GM12878 (cell line): ENCODE measurements around the gene PDSS2. TPM values are rescaled to one million over a fixed set of nuclear protein-coding genes. Genes with fewer than 3 reads are reported as not detected.

ENCODE experiments used
- ATAC-seq: fragments of 200-7000 bp; cut with Tn5 transposase; 3 replicates; pipeline ENCODE4 v1.9.1; 2020; ENCODE audit warnings: mild to moderate bottlenecking, moderate library complexity
- BruUV-seq: library from RNA; stranded (reverse); fragments of 400-500 nt; replicated peaks from 2 replicates; lab custom pipeline; 2021; lab: Mats Ljungman, UMichigan
- CTCF ChIA-PET: fragments of 300-600 bp; sonication (Branson Sonifier 250); formaldehyde crosslinking; extraction: SDS; loops from one replicate; lab custom pipeline; 2021; ENCODE audit warnings: inconsistent platforms; lab: Yijun Ruan, JAX
- POLR2A ChIA-PET: fragments of 350-600 bp; formaldehyde crosslinking; extraction: SDS; loops from one replicate; lab custom pipeline; 2021; ENCODE audit warnings: inconsistent platforms; lab: Charles Lee
- RAD21 ChIA-PET: fragments of 300-600 bp; sonication (Branson Sonifier 250); formaldehyde crosslinking; loops from one replicate; lab custom pipeline; 2023; ENCODE audit warnings: antibody characterized with exemption; ENCODE audit not compliant: unreplicated experiment; lab: Charles Lee
- SMC1A ChIA-PET: fragments of 300-600 bp; sonication (Branson Sonifier 250); formaldehyde crosslinking; loops from one replicate; lab custom pipeline; 2023; ENCODE audit not compliant: unreplicated experiment, uncharacterized antibody; lab: Charles Lee
- DNase-seq: peaks from one replicate; pipeline ENCODE4 v3.0.0-alpha.2; 2011; ENCODE audit warnings: low read depth, low spot score
- FAIRE-seq: peaks from 3 replicates; lab custom pipeline; 2011; peaks lifted over from hg19 to GRCh38; lab: Jason Lieb, UNC
- H2AFZ ChIP-seq: 2 replicates; pipeline ENCODE4 v1.6.0; 2011; ENCODE audit warnings: low read depth, low read length, control low read depth; ENCODE audit not compliant: control insufficient read depth
- H3K27ac ChIP-seq: 2 replicates; pipeline ENCODE4 v1.5.1; 2011; ENCODE audit warnings: control low read depth; ENCODE audit not compliant: control insufficient read depth, insufficient read depth
- H3K27me3 ChIP-seq, 2 experiments: replicated peaks in 1 of 2; 2 replicates each; pipeline versions ENCODE4 v1.6.0 to v1.6.1; 2011; ENCODE audit warnings: low read length in 1 of 2; ENCODE audit not compliant: control insufficient read depth in 2 of 2, insufficient read depth in 2 of 2
- H3K36me3 ChIP-seq, 2 experiments: 2 replicates each; pipeline ENCODE4 v1.5.1; 2011; ENCODE audit warnings: low read length in 1 of 2; ENCODE audit not compliant: control insufficient read depth in 2 of 2, insufficient read depth in 2 of 2
- H3K4me1 ChIP-seq: 2 replicates; pipeline ENCODE4 v1.6.1; 2011; ENCODE audit warnings: mild to moderate bottlenecking, low read length, moderate library complexity, mixed read lengths; ENCODE audit not compliant: control insufficient read depth, insufficient read depth
- H3K4me2 ChIP-seq: 2 replicates; pipeline ENCODE4 v1.6.0; 2011; ENCODE audit warnings: control low read depth; ENCODE audit not compliant: control insufficient read depth, insufficient read depth
- H3K4me3 ChIP-seq: fragments of 200-600 bp; sonication (generic); 2 replicates; pipeline ENCODE4 v1.5.1; 2016
- H3K79me2 ChIP-seq: 2 replicates; pipeline ENCODE4 v1.6.0; 2011; ENCODE audit warnings: low read length; ENCODE audit not compliant: control insufficient read depth, insufficient read depth
- H3K9ac ChIP-seq: 2 replicates; pipeline ENCODE4 v1.8.0; 2011; ENCODE audit warnings: low read length, control low read depth, mixed read lengths; ENCODE audit not compliant: control insufficient read depth, insufficient read depth
- H3K9me3 ChIP-seq: replicated peaks from 3 replicates; pipeline ENCODE4 v1.5.1; 2011; ENCODE audit warnings: mild to moderate bottlenecking, low read length; ENCODE audit not compliant: control insufficient read depth, insufficient read depth
- H4K20me1 ChIP-seq: 2 replicates; pipeline ENCODE4 v1.6.0; 2011; ENCODE audit not compliant: control insufficient read depth, insufficient read depth
- BHLHE40 ChIP-seq, 2 experiments: fragments of 450-650 bp in 1 of 2; IDR thresholded peaks; 2 replicates each; pipeline ENCODE4 v1.6.1; 2011 to 2017; ENCODE audit warnings: low read depth in 2 of 2, borderline replicate concordance in 1 of 2, improper control_type of control experiment in 1 of 2, low read length in 1 of 2, mild to moderate bottlenecking in 1 of 2
- BMI1 ChIP-seq: fragments of 450-650 bp; IDR thresholded peaks from 2 replicates; pipeline ENCODE4 v1.6.1; 2016; ENCODE audit warnings: mild to moderate bottlenecking, moderate library complexity, borderline replicate concordance
- FOXM1 ChIP-seq: IDR thresholded peaks from 2 replicates; pipeline ENCODE4 v1.6.1; 2012; ENCODE audit warnings: low read depth, mild to moderate bottlenecking, inconsistent platforms, low read length, moderate library complexity
- MEF2B ChIP-seq: fragments of 450-650 bp; IDR thresholded peaks from 2 replicates; pipeline ENCODE4 v1.6.1; 2018; ENCODE audit warnings: mild to moderate bottlenecking, moderate library complexity; ENCODE audit not compliant: partially characterized antibody, poor library complexity, severe bottlenecking
- NR2F1 ChIP-seq: fragments of 450-650 bp; conservative IDR thresholded peaks from 2 replicates; pipeline ENCODE4 v1.6.1; 2017; ENCODE audit warnings: mild to moderate bottlenecking
- SP1 ChIP-seq: IDR thresholded peaks from one replicate; pipeline ENCODE4 v1.6.1; 2011; ENCODE audit warnings: low read depth, low read length
- ZSCAN29 ChIP-seq: fragments of 450-650 bp; IDR thresholded peaks from 2 replicates; pipeline ENCODE4 v1.6.1; 2017; ENCODE audit warnings: mild to moderate bottlenecking, moderate library complexity
- in situ Hi-C: fragments of 300-500 bp; cut with MboI; formaldehyde crosslinking; loops from 9 replicates; pipeline ENCODE4 v1.14.3; 2018; ENCODE audit warnings: mixed read lengths
- intact Hi-C: fragments of 100-400 bp; cut with micrococcal nuclease; formaldehyde crosslinking; loops from one replicate; pipeline ENCODE4 v1.14.2; 2022; ENCODE audit not compliant: unreplicated experiment
- polyA plus RNA-seq, 11 experiments: library from polyadenylated mRNA; depleted of rRNA in 4 of 11; unstranded in 6 of 11; stranded (reverse) in 5 of 11; fragments of >200 nt; fragmentation: Nextera tagmentation in 4 of 11; fragmentation: Illumina TruSeq in 1 of 11; extraction: Ambion mirVana in 4 of 11; extraction: Trizol in 1 of 11; gene quantifications; 1 replicate in 1 of 11; 2 replicates in 10 of 11; pipeline versions ENCODE4 v1.2.1 to v1.2.3, GENCODE V29; 2011 to 2016; ENCODE audit warnings: inconsistent platforms in 2 of 11, missing spikeins in 2 of 11, low read depth in 1 of 11
- total RNA-seq, 4 experiments: library from RNA; depleted of rRNA in 3 of 4; stranded (reverse); fragments of >200 nt in 3 of 4; fragmentation: Illumina TruSeq in 1 of 4; extraction: Trizol in 1 of 4; gene quantifications; 2 replicates each; pipeline versions ENCODE4 v1.2.1 to v1.2.3, GENCODE V29; 2013 to 2021
- TF ChIP-seq, protein P1 (sequence below): fragments of 150-350 bp; IDR thresholded peaks from 2 replicates; pipeline ENCODE4 v1.6.1; 2016; ENCODE audit warnings: low read depth, low read length
- TF ChIP-seq, protein P2 (sequence below), 3 experiments: IDR thresholded peaks in 2 of 3; conservative IDR thresholded peaks in 1 of 3; 2 replicates each; pipeline ENCODE4 v1.5.1; 2011; ENCODE audit warnings: low read depth in 3 of 3, low read length in 3 of 3, mild to moderate bottlenecking in 3 of 3, control low read depth in 2 of 3, moderate library complexity in 2 of 3, inconsistent platforms in 1 of 3, mixed read lengths in 1 of 3; ENCODE audit not compliant: control insufficient read depth in 2 of 3, insufficient read depth in 1 of 3; ENCODE audit errors: extremely low read depth in 1 of 3
- TF ChIP-seq, protein P3 (sequence below): fragments of 450-650 bp; conservative IDR thresholded peaks from 2 replicates; pipeline ENCODE4 v1.6.1; 2017; ENCODE audit warnings: mild to moderate bottlenecking, moderate library complexity
- TF ChIP-seq, protein P4 (sequence below): IDR thresholded peaks from 2 replicates; pipeline ENCODE4 v1.6.1; 2011; ENCODE audit warnings: borderline replicate concordance, low read depth, mild to moderate bottlenecking, moderate library complexity, mixed read lengths, low read length; ENCODE audit not compliant: insufficient read depth; ENCODE audit errors: extremely low read length
- TF ChIP-seq, protein P5 (sequence below): fragments of 450-650 bp; IDR thresholded peaks from 2 replicates; pipeline ENCODE4 v1.6.1; 2016; ENCODE audit warnings: mild to moderate bottlenecking

PDSS2 gene
- total and polyA plus RNA-seq, 10 of the 15 experiments (the other 5 are each of a cell fraction or from before 2014, with no cell fraction given): 7.7 to 15.5 (median 9.6) TPM

DNA sequence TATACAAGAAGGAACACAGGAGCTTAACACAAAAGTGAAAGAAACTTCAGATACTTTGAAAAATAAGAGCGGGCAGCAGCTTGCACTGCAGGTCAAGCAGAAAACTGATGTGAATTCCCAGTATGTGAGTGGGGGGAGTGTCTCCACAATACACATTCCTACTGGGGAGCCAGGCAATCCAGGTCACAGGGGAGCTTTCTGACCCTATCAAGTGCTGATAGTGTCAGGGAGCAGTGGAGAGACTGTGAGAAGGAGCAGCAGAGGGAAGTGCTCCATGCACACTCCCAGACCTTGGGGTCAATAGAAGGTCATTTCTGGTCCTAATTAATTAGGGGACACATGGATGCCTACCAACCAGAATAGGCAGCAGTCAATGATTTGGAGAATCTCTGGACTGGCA is 59.4 kb downstream of the PDSS2 start (continued):
- TF ChIP-seq, protein P1, sequence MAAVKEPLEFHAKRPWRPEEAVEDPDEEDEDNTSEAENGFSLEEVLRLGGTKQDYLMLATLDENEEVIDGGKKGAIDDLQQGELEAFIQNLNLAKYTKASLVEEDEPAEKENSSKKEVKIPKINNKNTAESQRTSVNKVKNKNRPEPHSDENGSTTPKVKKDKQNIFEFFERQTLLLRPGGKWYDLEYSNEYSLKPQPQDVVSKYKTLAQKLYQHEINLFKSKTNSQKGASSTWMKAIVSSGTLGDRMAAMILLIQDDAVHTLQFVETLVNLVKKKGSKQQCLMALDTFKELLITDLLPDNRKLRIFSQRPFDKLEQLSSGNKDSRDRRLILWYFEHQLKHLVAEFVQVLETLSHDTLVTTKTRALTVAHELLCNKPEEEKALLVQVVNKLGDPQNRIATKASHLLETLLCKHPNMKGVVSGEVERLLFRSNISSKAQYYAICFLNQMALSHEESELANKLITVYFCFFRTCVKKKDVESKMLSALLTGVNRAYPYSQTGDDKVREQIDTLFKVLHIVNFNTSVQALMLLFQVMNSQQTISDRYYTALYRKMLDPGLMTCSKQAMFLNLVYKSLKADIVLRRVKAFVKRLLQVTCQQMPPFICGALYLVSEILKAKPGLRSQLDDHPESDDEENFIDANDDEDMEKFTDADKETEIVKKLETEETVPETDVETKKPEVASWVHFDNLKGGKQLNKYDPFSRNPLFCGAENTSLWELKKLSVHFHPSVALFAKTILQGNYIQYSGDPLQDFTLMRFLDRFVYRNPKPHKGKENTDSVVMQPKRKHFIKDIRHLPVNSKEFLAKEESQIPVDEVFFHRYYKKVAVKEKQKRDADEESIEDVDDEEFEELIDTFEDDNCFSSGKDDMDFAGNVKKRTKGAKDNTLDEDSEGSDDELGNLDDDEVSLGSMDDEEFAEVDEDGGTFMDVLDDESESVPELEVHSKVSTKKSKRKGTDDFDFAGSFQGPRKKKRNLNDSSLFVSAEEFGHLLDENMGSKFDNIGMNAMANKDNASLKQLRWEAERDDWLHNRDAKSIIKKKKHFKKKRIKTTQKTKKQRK: no peak
- TF ChIP-seq FOXM1 (no peak), NR2F1 (no peak)
- TF ChIP-seq, protein P2, sequence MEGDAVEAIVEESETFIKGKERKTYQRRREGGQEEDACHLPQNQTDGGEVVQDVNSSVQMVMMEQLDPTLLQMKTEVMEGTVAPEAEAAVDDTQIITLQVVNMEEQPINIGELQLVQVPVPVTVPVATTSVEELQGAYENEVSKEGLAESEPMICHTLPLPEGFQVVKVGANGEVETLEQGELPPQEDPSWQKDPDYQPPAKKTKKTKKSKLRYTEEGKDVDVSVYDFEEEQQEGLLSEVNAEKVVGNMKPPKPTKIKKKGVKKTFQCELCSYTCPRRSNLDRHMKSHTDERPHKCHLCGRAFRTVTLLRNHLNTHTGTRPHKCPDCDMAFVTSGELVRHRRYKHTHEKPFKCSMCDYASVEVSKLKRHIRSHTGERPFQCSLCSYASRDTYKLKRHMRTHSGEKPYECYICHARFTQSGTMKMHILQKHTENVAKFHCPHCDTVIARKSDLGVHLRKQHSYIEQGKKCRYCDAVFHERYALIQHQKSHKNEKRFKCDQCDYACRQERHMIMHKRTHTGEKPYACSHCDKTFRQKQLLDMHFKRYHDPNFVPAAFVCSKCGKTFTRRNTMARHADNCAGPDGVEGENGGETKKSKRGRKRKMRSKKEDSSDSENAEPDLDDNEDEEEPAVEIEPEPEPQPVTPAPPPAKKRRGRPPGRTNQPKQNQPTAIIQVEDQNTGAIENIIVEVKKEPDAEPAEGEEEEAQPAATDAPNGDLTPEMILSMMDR (IDR thresholded peaks at IDR 0.05 in 2 of 3, conservative IDR thresholded peaks at IDR 0.05 in 1 of 3; ENCODE audit: control insufficient read depth in 2 of 3, extremely low read depth in 1 of 3, insufficient read depth in 1 of 3, low read depth in 3 of 3, low read length in 3 of 3): no peak

DNA sequence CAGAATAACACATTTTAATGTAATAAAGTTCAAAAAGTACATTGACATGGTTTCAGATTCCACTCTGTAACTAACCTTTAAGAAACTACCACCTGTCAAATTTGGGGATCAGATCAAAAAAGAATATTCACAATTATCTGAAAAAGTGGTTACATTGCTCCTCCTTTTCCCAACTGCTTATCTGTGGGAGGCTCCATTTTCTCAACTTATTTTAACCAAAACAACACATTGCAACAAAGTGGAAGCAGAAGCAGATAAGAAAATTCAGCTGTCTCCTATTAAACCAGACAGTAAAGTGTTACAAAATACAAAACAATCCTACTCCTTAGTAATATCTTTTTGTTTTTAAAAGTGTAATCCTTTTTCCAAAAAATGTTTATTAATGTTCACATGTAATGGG is 61.4 kb downstream of the PDSS2 start:
- DNase-seq (no peak), FAIRE-seq (no peak), ATAC-seq (no peak)
- H3K9me3 ChIP-seq: peaks cover 9% of the 10 kb centered on the region
- no peaks in the 10 kb centered on the region for H3K79me2 ChIP-seq
- H3K4me3 ChIP-seq: no peak overlapping the region
- H3K4me1 ChIP-seq: no peaks in the 10 kb centered on the region
- no peaks in the 10 kb centered on the region; a peak in 1 of 4 replicates for H3K36me3 ChIP-seq
- no peak overlapping the region for H2AFZ ChIP-seq
- BruUV-seq: no TSS peak
- no peaks in the 10 kb centered on the region for H4K20me1 ChIP-seq
- ChIA-PET RAD21 (no interaction called here), SMC1A (interaction anchor here (0.6 to 1.4 kb wide), 2 partner anchors 8 to 189 kb away, joined by 3 read pairs; no protein-coding TSS in a partner anchor), POLR2A (no interaction called here), CTCF (interaction anchor here (1.1 kb wide), 1 partner anchor 80 kb away, joined by 3 read pairs; no protein-coding TSS in a partner anchor)
- no peaks in the 10 kb centered on the region for H3K27me3 ChIP-seq
- in situ Hi-C loops: no loop called here
- intact Hi-C loops: no loop called here
- no peak overlapping the region for H3K27ac ChIP-seq
- H3K9ac ChIP-seq: no peak overlapping the region
- H3K4me2 ChIP-seq: no peak overlapping the region
- TF ChIP-seq SP1: no peak
- TF ChIP-seq MEF2B: no peak
- TF ChIP-seq, protein P3, sequence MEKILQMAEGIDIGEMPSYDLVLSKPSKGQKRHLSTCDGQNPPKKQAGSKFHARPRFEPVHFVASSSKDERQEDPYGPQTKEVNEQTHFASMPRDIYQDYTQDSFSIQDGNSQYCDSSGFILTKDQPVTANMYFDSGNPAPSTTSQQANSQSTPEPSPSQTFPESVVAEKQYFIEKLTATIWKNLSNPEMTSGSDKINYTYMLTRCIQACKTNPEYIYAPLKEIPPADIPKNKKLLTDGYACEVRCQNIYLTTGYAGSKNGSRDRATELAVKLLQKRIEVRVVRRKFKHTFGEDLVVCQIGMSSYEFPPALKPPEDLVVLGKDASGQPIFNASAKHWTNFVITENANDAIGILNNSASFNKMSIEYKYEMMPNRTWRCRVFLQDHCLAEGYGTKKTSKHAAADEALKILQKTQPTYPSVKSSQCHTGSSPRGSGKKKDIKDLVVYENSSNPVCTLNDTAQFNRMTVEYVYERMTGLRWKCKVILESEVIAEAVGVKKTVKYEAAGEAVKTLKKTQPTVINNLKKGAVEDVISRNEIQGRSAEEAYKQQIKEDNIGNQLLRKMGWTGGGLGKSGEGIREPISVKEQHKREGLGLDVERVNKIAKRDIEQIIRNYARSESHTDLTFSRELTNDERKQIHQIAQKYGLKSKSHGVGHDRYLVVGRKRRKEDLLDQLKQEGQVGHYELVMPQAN: no peak
- no peak for TF ChIP-seq BHLHE40 (IDR thresholded peaks at IDR 0.05; ENCODE audit: borderline replicate concordance in 1 of 2, low read depth in 2 of 2, low read length in 1 of 2)
- TF ChIP-seq ZSCAN29: no peak
- TF ChIP-seq, protein P4, sequence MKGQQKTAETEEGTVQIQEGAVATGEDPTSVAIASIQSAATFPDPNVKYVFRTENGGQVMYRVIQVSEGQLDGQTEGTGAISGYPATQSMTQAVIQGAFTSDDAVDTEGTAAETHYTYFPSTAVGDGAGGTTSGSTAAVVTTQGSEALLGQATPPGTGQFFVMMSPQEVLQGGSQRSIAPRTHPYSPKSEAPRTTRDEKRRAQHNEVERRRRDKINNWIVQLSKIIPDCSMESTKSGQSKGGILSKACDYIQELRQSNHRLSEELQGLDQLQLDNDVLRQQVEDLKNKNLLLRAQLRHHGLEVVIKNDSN: no peak
- TF ChIP-seq, protein P5, sequence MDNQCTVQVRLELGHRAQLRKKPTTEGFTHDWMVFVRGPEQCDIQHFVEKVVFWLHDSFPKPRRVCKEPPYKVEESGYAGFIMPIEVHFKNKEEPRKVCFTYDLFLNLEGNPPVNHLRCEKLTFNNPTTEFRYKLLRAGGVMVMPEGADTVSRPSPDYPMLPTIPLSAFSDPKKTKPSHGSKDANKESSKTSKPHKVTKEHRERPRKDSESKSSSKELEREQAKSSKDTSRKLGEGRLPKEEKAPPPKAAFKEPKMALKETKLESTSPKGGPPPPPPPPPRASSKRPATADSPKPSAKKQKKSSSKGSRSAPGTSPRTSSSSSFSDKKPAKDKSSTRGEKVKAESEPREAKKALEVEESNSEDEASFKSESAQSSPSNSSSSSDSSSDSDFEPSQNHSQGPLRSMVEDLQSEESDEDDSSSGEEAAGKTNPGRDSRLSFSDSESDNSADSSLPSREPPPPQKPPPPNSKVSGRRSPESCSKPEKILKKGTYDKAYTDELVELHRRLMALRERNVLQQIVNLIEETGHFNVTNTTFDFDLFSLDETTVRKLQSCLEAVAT: no peak
- TF ChIP-seq BMI1: no peak
